HepG2 (cell line): ENCODE results near the gene ZNF184. TPM values are rescaled to one million over a fixed set of nuclear protein-coding genes. Genes with fewer than 3 reads are reported as not detected.
A peak's percentile ranks its signal among the peaks of the same experiment; 100 is the strongest.

Experiments
- ASH2L ChIP-seq: fragments of 300-600, 200-600 bp; sonication (generic); IDR thresholded peaks from 2 replicates; pipeline ENCODE4 v1.7.0; 2017; ENCODE audit warnings: low read depth, mild to moderate bottlenecking, moderate library complexity, mixed read lengths, low read length; ENCODE audit not compliant: insufficient read length
- GTF3A ChIP-seq: sonication (generic); formaldehyde crosslinking; conservative IDR thresholded peaks from 2 replicates; pipeline ENCODE4 v1.4.0; 2020; ENCODE audit warnings: mild to moderate bottlenecking, missing genetic modification reagents
- NR2F6 ChIP-seq, 2 experiments: IDR thresholded peaks; 2 replicates each; pipeline ENCODE4 v1.6.1; 2016; ENCODE audit warnings: antibody characterized with exemption in 1 of 2, mild to moderate bottlenecking in 1 of 2
- PAWR ChIP-seq: sonication (generic); formaldehyde crosslinking; IDR thresholded peaks from 2 replicates; pipeline ENCODE4 v1.4.0; 2020; ENCODE audit warnings: missing genetic modification reagents, mild to moderate bottlenecking, borderline replicate concordance
- STAT5B ChIP-seq: sonication (generic); formaldehyde crosslinking; IDR thresholded peaks from 2 replicates; pipeline ENCODE4 v1.4.0; 2020; ENCODE audit warnings: missing genetic modification reagents
- ZBTB42 ChIP-seq: sonication (generic); formaldehyde crosslinking; IDR thresholded peaks from 2 replicates; pipeline ENCODE4 v1.5.0; 2020; ENCODE audit warnings: mild to moderate bottlenecking, missing genetic modification reagents
- ZNF24 ChIP-seq: fragments of 450-650 bp; IDR thresholded peaks from 2 replicates; pipeline ENCODE4 v1.6.1; 2017; ENCODE audit warnings: antibody characterized with exemption, mild to moderate bottlenecking
- ZNF282 ChIP-seq: fragments of 450-650 bp; IDR thresholded peaks from 2 replicates; pipeline ENCODE4 v1.6.1; 2018; ENCODE audit not compliant: partially characterized antibody
- ZNF3 ChIP-seq: IDR thresholded peaks from 2 replicates; pipeline ENCODE4 v1.7.0; 2017; ENCODE audit warnings: inconsistent platforms
- ZNF572 ChIP-seq: sonication (generic); formaldehyde crosslinking; IDR thresholded peaks from 2 replicates; pipeline ENCODE4 v1.5.1; 2020; ENCODE audit warnings: mild to moderate bottlenecking, missing genetic modification reagents
- polyA plus RNA-seq, 8 experiments: library from polyadenylated mRNA; depleted of rRNA in 3 of 8; stranded (reverse) in 7 of 8; unstranded in 1 of 8; fragments of >200 nt; fragmentation: Illumina TruSeq in 4 of 8; extraction: Trizol in 4 of 8; gene quantifications; 2 replicates each; pipeline versions ENCODE4 v1.2.1 to v1.2.3, GENCODE V29; 2011 to 2016; ENCODE audit warnings: low read depth in 4 of 8, missing spikeins in 1 of 8, mixed read lengths in 1 of 8; ENCODE audit not compliant: insufficient read depth in 1 of 8
- total RNA-seq, 5 experiments: library from RNA; depleted of rRNA; stranded (reverse); fragments of >200 nt; fragmentation: Illumina TruSeq; extraction: Trizol; gene quantifications; 2 replicates each; pipeline ENCODE4 v1.2.3, GENCODE V29; 2016; ENCODE audit warnings: low read depth in 1 of 5
- TF ChIP-seq, protein P1 (sequence below): IDR thresholded peaks from 2 replicates; pipeline ENCODE4 v1.6.1; 2016; ENCODE audit warnings: low read depth, control low read depth
- TF ChIP-seq, protein P2 (sequence below): sonication (generic); formaldehyde crosslinking; IDR thresholded peaks from 2 replicates; pipeline ENCODE4 v1.5.0; 2020; ENCODE audit warnings: mild to moderate bottlenecking, missing genetic modification reagents
- TF ChIP-seq, protein P3 (sequence below): sonication (generic); formaldehyde crosslinking; IDR thresholded peaks from 2 replicates; pipeline ENCODE4 v1.4.0; 2020; ENCODE audit warnings: missing genetic modification reagents
- TF ChIP-seq, protein P4 (sequence below): IDR thresholded peaks from 2 replicates; pipeline ENCODE4 v1.6.1; 2018; ENCODE audit warnings: missing genetic modification reagents, mild to moderate bottlenecking, missing compliant biosample characterization
- TF ChIP-seq, protein P5 (sequence below): IDR thresholded peaks from 2 replicates; pipeline ENCODE4 v1.6.1; 2016; ENCODE audit warnings: mild to moderate bottlenecking, missing biosample characterization, missing genetic modification reagents
- TF ChIP-seq, protein P6 (sequence below): sonication (generic); formaldehyde crosslinking; conservative IDR thresholded peaks from 2 replicates; pipeline ENCODE4 v1.8.0; 2022; ENCODE audit warnings: mild to moderate bottlenecking, moderate library complexity, missing genetic modification reagents
- TF ChIP-seq, protein P7 (sequence below): sonication (generic); formaldehyde crosslinking; IDR thresholded peaks from 2 replicates; pipeline ENCODE4 v1.5.0; 2020; ENCODE audit warnings: missing genetic modification reagents

ZNF184 gene
- total and polyA plus RNA-seq, 2 of the 13 experiments (the other 11 are each of a cell fraction or from before 2014, with no cell fraction given), result 2.1 to 10.1 TPM

DNA sequence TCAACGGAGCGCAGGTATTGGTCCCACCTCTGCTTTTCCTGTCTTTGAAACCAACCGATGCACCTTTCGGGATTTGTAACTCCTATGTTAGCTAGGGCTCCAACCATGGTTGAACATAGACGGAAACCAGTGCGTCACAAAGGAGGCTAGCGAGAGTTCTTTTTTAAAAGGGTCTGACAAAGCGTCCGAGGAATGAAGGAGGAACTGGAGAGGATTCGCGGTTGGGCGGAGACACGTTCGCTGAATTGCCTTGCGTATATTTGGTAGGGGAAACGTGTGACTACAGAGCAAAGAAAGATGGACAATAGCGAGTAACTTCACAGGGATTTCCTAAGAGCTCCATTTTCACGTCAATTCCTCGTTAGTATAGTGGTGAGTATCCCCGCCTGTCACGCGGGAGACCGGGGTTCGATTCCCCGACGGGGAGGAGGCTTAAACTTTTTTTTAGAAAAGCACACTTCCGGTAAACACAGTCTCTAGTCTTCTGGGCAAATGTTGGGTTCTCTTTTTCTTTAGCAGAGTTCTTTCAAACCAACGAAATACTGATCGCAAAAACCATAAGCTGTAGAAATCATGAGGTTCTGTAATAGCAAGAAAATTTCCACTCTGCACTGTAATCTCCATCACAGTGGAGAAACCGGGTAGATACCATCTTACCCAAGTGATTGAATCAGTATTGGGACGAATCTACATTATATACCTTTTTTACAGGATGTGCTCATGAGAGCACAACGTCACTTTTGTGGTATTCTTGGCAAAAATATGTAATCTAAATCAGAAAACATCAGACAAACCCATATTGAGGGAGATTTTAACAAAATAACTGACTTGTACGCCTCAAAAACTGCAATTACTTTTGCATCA lies 6.6 kb upstream of the ZNF184 start (continued):
- TF ChIP-seq, protein P1, sequence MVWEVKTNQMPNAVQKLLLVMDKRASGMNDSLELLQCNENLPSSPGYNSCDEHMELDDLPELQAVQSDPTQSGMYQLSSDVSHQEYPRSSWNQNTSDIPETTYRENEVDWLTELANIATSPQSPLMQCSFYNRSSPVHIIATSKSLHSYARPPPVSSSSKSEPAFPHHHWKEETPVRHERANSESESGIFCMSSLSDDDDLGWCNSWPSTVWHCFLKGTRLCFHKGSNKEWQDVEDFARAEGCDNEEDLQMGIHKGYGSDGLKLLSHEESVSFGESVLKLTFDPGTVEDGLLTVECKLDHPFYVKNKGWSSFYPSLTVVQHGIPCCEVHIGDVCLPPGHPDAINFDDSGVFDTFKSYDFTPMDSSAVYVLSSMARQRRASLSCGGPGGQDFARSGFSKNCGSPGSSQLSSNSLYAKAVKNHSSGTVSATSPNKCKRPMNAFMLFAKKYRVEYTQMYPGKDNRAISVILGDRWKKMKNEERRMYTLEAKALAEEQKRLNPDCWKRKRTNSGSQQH (CRISPR knock-in tag), result peak; percentile 70; the same call in 1 of the 2 replicates
- TF ChIP-seq, protein P2, sequence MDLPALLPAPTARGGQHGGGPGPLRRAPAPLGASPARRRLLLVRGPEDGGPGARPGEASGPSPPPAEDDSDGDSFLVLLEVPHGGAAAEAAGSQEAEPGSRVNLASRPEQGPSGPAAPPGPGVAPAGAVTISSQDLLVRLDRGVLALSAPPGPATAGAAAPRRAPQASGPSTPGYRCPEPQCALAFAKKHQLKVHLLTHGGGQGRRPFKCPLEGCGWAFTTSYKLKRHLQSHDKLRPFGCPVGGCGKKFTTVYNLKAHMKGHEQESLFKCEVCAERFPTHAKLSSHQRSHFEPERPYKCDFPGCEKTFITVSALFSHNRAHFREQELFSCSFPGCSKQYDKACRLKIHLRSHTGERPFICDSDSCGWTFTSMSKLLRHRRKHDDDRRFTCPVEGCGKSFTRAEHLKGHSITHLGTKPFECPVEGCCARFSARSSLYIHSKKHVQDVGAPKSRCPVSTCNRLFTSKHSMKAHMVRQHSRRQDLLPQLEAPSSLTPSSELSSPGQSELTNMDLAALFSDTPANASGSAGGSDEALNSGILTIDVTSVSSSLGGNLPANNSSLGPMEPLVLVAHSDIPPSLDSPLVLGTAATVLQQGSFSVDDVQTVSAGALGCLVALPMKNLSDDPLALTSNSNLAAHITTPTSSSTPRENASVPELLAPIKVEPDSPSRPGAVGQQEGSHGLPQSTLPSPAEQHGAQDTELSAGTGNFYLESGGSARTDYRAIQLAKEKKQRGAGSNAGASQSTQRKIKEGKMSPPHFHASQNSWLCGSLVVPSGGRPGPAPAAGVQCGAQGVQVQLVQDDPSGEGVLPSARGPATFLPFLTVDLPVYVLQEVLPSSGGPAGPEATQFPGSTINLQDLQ (CRISPR knock-in tag), result no peak
- TF ChIP-seq, protein P3, sequence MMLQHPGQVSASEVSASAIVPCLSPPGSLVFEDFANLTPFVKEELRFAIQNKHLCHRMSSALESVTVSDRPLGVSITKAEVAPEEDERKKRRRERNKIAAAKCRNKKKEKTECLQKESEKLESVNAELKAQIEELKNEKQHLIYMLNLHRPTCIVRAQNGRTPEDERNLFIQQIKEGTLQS (CRISPR knock-in tag), result no peak
- TF ChIP-seq, protein P4, sequence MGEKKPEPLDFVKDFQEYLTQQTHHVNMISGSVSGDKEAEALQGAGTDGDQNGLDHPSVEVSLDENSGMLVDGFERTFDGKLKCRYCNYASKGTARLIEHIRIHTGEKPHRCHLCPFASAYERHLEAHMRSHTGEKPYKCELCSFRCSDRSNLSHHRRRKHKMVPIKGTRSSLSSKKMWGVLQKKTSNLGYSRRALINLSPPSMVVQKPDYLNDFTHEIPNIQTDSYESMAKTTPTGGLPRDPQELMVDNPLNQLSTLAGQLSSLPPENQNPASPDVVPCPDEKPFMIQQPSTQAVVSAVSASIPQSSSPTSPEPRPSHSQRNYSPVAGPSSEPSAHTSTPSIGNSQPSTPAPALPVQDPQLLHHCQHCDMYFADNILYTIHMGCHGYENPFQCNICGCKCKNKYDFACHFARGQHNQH (CRISPR knock-in tag), result peak; percentile 87
- no peak; the same call in 1 of the 2 replicates for TF ChIP-seq NR2F6 (IDR thresholded peaks at IDR 0.05)
- TF ChIP-seq NR2F6 (CRISPR knock-in tag; IDR thresholded peaks at IDR 0.05), result peak; percentile 42; the same call in 1 of the 2 replicates
- TF ChIP-seq, protein P5, sequence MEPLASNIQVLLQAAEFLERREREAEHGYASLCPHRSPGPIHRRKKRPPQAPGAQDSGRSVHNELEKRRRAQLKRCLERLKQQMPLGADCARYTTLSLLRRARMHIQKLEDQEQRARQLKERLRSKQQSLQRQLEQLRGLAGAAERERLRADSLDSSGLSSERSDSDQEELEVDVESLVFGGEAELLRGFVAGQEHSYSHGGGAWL, result no peak
- TF ChIP-seq, protein P6, sequence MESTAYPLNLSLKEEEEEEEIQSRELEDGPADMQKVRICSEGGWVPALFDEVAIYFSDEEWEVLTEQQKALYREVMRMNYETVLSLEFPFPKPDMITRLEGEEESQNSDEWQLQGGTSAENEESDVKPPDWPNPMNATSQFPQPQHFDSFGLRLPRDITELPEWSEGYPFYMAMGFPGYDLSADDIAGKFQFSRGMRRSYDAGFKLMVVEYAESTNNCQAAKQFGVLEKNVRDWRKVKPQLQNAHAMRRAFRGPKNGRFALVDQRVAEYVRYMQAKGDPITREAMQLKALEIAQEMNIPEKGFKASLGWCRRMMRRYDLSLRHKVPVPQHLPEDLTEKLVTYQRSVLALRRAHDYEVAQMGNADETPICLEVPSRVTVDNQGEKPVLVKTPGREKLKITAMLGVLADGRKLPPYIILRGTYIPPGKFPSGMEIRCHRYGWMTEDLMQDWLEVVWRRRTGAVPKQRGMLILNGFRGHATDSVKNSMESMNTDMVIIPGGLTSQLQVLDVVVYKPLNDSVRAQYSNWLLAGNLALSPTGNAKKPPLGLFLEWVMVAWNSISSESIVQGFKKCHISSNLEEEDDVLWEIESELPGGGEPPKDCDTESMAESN (CRISPR knock-in tag), result peak; percentile 11; the same call in 1 of the 2 replicates
- peak; percentile 97 for TF ChIP-seq ZNF24
- TF ChIP-seq ZNF282, result no peak
- TF ChIP-seq ASH2L, result peak; percentile 80
- TF ChIP-seq, protein P7, sequence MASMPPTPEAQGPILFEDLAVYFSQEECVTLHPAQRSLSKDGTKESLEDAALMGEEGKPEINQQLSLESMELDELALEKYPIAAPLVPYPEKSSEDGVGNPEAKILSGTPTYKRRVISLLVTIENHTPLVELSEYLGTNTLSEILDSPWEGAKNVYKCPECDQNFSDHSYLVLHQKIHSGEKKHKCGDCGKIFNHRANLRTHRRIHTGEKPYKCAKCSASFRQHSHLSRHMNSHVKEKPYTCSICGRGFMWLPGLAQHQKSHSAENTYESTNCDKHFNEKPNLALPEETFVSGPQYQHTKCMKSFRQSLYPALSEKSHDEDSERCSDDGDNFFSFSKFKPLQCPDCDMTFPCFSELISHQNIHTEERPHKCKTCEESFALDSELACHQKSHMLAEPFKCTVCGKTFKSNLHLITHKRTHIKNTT (CRISPR knock-in tag), result peak; percentile 79; the same call in 1 of the 2 replicates
- no peak for TF ChIP-seq PAWR (CRISPR knock-in tag)
- TF ChIP-seq ZNF3 (CRISPR knock-in tag), result no peak
- TF ChIP-seq ZNF572 (CRISPR knock-in tag), result no peak
- TF ChIP-seq GTF3A (CRISPR knock-in tag), result peak; percentile 89; the same call in 1 of the 2 replicates
- no peak; the same call in 1 of the 2 replicates for TF ChIP-seq STAT5B (CRISPR knock-in tag)
- no peak for TF ChIP-seq ZBTB42 (CRISPR knock-in tag)
